B cell (primary cell): Measurements from ENCODE around the gene ST6GALNAC3. TPM values are rescaled to one million over a fixed set of nuclear protein-coding genes. Genes with fewer than 3 reads are reported as not detected.

Experiments used
- ATAC-seq: fragments of 200-7000 bp; cut with Tn5 transposase; one replicate; pipeline ENCODE4 v1.10.0; 2021; ENCODE audit warnings: low read depth, mild to moderate bottlenecking, moderate number of reproducible peaks, moderate library complexity
- CTCF ChIA-PET: fragments of 350-600 bp; sonication (Branson Sonifier 250); formaldehyde crosslinking; loops from one replicate; lab custom pipeline; 2021; ENCODE audit warnings: antibody characterized with exemption, inconsistent platforms; lab: Charles Lee
- POLR2A ChIA-PET: fragments of 350-600 bp; sonication (Branson Sonifier 250); formaldehyde crosslinking; loops from one replicate; lab custom pipeline; 2021; ENCODE audit warnings: antibody characterized with exemption; lab: Charles Lee
- DNase-seq: peaks from one replicate; pipeline ENCODE4 v3.0.0; 2013
- H2AFZ ChIP-seq: 2 replicates; pipeline ENCODE4 v1.6.1; 2012; ENCODE audit warnings: mild to moderate bottlenecking, low read depth, low read length; ENCODE audit not compliant: insufficient read depth, poor library complexity, severe bottlenecking
- H3K27ac ChIP-seq, 2 donors: 1 replicate in 1 of 2; 2 replicates in 1 of 2; pipeline ENCODE4 v1.5.1; 2012 to 2013; ENCODE audit warnings: low read length in 2 of 2, mild to moderate bottlenecking in 2 of 2, moderate library complexity in 1 of 2
- H3K27me3 ChIP-seq, 4 experiments: fragments of 200-600 bp in 1 of 4; sonication (generic) in 1 of 4; replicated peaks in 1 of 4; 1 replicate in 2 of 4; 2 replicates in 2 of 4; pipeline versions ENCODE4 v1.6.1 to v1.7.0; 2013 to 2016; ENCODE audit warnings: low read length in 3 of 4, mild to moderate bottlenecking in 2 of 4, mixed read lengths in 1 of 4, moderate library complexity in 1 of 4; ENCODE audit not compliant: insufficient read depth in 4 of 4, control insufficient read depth in 3 of 4; ENCODE audit errors: control extremely low read depth in 1 of 4
- H3K36me3 ChIP-seq, 2 experiments: replicated peaks in 1 of 2; 1 replicate in 1 of 2; 2 replicates in 1 of 2; pipeline versions ENCODE4 v1.6.1 to v1.7.1; 2013; ENCODE audit warnings: low read length in 1 of 2; ENCODE audit not compliant: insufficient read depth in 2 of 2, control insufficient read depth in 1 of 2; ENCODE audit errors: control extremely low read depth in 1 of 2, extremely low read depth in 1 of 2
- H3K4me1 ChIP-seq, 2 donors: fragments of 200-600 bp in 1 of 2; sonication (generic) in 1 of 2; 1 replicate in 1 of 2; 2 replicates in 1 of 2; pipeline versions ENCODE4 v1.5.1 to v1.6.1; 2013 to 2017; ENCODE audit warnings: low read length in 2 of 2; ENCODE audit not compliant: control insufficient read depth in 2 of 2, insufficient read depth in 2 of 2
- H3K4me2 ChIP-seq: replicated peaks from 2 replicates; pipeline ENCODE3; 2012; ENCODE audit warnings: mild to moderate bottlenecking, low read depth, low read length; ENCODE audit not compliant: poor library complexity, severe bottlenecking
- H3K4me3 ChIP-seq, 5 experiments: fragments of 200-600 bp in 1 of 5; sonication (generic) in 1 of 5; 1 replicate in 3 of 5; 2 replicates in 2 of 5; pipeline versions ENCODE4 v1.5.1 to v1.7.0; 2011 to 2016; ENCODE audit warnings: low read length in 4 of 5, mild to moderate bottlenecking in 4 of 5, low read depth in 2 of 5, control low read depth in 1 of 5, moderate library complexity in 1 of 5; ENCODE audit not compliant: insufficient read depth in 1 of 5; ENCODE audit errors: control extremely low read depth in 1 of 5, extremely low read depth in 1 of 5
- H3K79me2 ChIP-seq: fragments of 200-600 bp; sonication (generic); one replicate; pipeline ENCODE4 v1.6.0; 2016; ENCODE audit warnings: low read length; ENCODE audit not compliant: control insufficient read depth, insufficient read depth
- H3K9ac ChIP-seq: fragments of 200-600 bp; sonication (generic); 2 replicates; pipeline ENCODE4 v1.6.1; 2017; ENCODE audit warnings: mild to moderate bottlenecking, low read length, moderate library complexity
- H3K9me3 ChIP-seq, 3 donors: one replicate each; pipeline versions ENCODE4 v1.6.1 to v1.7.1; 2013; ENCODE audit warnings: low read length in 2 of 3; ENCODE audit not compliant: control insufficient read depth in 2 of 3, insufficient read depth in 1 of 3; ENCODE audit errors: control extremely low read depth in 1 of 3
- H4K20me1 ChIP-seq: 2 replicates; pipeline ENCODE4 v1.6.0; 2012; ENCODE audit warnings: mild to moderate bottlenecking, low read length; ENCODE audit not compliant: insufficient read depth, control insufficient read depth, poor library complexity, severe bottlenecking
- H3K27ac Mint-ChIP-seq: one replicate; pipeline ENCODE4 v1.8.0; 2021; ENCODE audit warnings: mixed read lengths
- H3K27me3 Mint-ChIP-seq: one replicate; pipeline ENCODE4 v1.8.0; 2021; ENCODE audit warnings: mixed read lengths
- H3K4me1 Mint-ChIP-seq: one replicate; pipeline ENCODE4 v1.8.0; 2021; ENCODE audit warnings: mixed read lengths
- H3K4me3 Mint-ChIP-seq: one replicate; pipeline ENCODE4 v1.8.0; 2021; ENCODE audit warnings: mixed read lengths
- H3K9me3 Mint-ChIP-seq: one replicate; pipeline ENCODE4 v1.8.0; 2022; ENCODE audit warnings: mixed read lengths; ENCODE audit not compliant: insufficient read depth
- EZH2 ChIP-seq: IDR thresholded peaks from 2 replicates; pipeline ENCODE4 v1.6.1; 2012; ENCODE audit warnings: borderline replicate concordance, low read depth, mild to moderate bottlenecking, moderate library complexity, low read length; ENCODE audit not compliant: insufficient read depth, poor library complexity, severe bottlenecking
- WGBS: methylation state at CpG from one replicate; pipeline ENCODE4 v1.1.5; 2013; ENCODE audit warnings: missing lambda C conversion rate; ENCODE audit not compliant: insufficient coverage; 5-methylcytosine and 5-hydroxymethylcytosine counted together
- intact Hi-C: fragments of 100-400 bp; cut with micrococcal nuclease; formaldehyde crosslinking; loops from one replicate; pipeline ENCODE4 v1.10.0; 2022
- polyA plus RNA-seq: library from polyadenylated mRNA; depleted of rRNA; stranded (reverse); fragments of >200 nt; gene quantifications from 2 replicates; pipeline ENCODE4 v1.2.3, GENCODE V29; 2012
- total RNA-seq, 2 donors: library from RNA; stranded (reverse); fragments of 120-200 nt in 1 of 2; gene quantifications; 1 replicate in 1 of 2; 2 replicates in 1 of 2; pipeline versions ENCODE4 v1.2.3 to v1.2.4, GENCODE V29; 2013 to 2022
- TF ChIP-seq, protein P1 (sequence below): fragments of 200-600 bp; IDR thresholded peaks from one replicate; pipeline ENCODE4 v1.8.0; 2022; ENCODE audit warnings: antibody characterized with exemption, mild to moderate bottlenecking

Gene ST6GALNAC3
- total and polyA plus RNA-seq, 2 donors (not counting 1 experiment from before 2014, with no cell fraction given) = 3.0 to 17.3 TPM

DNA sequence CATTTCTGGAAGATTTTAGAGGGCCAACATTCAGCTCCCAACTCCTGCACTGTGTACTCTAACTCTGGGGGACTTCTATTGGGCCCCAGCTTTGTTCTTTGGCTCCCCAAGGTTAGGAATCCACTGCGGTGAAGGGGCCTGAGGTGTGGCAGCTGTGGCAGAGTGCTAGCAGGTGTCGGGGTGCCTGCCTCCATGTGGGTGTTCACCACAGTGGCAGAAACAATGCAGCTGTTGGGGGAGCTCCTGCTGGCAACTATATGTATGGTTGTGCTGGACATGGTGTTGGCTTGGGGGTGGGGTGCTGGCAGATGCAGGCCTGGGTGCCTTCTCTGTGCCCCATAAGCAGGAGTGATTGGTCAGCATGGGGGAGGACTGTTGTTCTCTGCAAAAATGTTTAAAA lies 95.5 kb downstream of the ST6GALNAC3 start:
- CTCF ChIA-PET = interaction anchor here (0.6 to 1.1 kb wide), 3 partner anchors 10 to 23 kb away, joined by 3 to 4 read pairs (median 3); no protein-coding TSS in a partner anchor
- POLR2A ChIA-PET = no interaction called here
- no peak overlapping the region for H3K4me3 ChIP-seq
- H3K79me2 ChIP-seq = peaks cover 8% of the 10 kb centered on the region
- no peak overlapping the region for H3K4me2 ChIP-seq
- no peak overlapping the region for H2AFZ ChIP-seq
- Mint-ChIP-seq H3K4me1 (peaks cover 12% of the 10 kb centered on the region), H3K9me3 (peaks cover 9% of the 10 kb centered on the region), H3K27ac (no peak overlapping the region), H3K4me3 (no peak overlapping the region), H3K27me3 (peaks cover 10% of the 10 kb centered on the region)
- no peak for ATAC-seq
- no peaks in the 10 kb centered on the region for H3K4me1 ChIP-seq
- H3K27ac ChIP-seq = no peak overlapping the region
- intact Hi-C loops = no loop called here
- H3K27me3 ChIP-seq = no peaks in the 10 kb centered on the region
- no peak for TF ChIP-seq EZH2
- TF ChIP-seq, protein P1, sequence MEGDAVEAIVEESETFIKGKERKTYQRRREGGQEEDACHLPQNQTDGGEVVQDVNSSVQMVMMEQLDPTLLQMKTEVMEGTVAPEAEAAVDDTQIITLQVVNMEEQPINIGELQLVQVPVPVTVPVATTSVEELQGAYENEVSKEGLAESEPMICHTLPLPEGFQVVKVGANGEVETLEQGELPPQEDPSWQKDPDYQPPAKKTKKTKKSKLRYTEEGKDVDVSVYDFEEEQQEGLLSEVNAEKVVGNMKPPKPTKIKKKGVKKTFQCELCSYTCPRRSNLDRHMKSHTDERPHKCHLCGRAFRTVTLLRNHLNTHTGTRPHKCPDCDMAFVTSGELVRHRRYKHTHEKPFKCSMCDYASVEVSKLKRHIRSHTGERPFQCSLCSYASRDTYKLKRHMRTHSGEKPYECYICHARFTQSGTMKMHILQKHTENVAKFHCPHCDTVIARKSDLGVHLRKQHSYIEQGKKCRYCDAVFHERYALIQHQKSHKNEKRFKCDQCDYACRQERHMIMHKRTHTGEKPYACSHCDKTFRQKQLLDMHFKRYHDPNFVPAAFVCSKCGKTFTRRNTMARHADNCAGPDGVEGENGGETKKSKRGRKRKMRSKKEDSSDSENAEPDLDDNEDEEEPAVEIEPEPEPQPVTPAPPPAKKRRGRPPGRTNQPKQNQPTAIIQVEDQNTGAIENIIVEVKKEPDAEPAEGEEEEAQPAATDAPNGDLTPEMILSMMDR = no peak
- no peak overlapping the region for H3K9ac ChIP-seq
- no peak for DNase-seq
- 77% methylated on average over 2 of the region's 2 CpGs for WGBS
- no peaks in the 10 kb centered on the region for H4K20me1 ChIP-seq
- H3K9me3 ChIP-seq = peaks cover 0 to 7% (median 0%) of the 10 kb centered on the region in 3 donors
- no peaks in the 10 kb centered on the region for H3K36me3 ChIP-seq

DNA sequence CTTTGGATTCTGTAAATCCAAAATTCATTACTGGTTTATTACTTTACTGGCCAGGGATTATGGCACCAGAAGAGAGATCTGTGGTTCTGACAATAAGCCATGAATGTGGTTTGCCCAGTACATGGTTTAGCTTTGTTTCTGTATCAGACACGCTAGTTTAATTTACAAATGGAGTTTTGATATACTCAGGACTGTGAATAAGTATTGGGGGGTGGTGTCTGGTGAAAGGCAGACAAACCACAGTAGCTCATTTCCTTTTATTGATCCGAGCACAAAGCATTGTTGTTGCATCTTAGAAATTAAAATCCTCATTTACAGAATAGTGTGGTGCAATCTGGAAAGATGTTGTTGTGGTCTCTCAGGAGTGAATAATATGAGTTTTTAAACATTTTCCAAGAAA lies 96.0 kb downstream of the ST6GALNAC3 start:
- Histone ChIP-seq H3K79me2 (peaks cover 8% of the 10 kb centered on the region), H3K9me3 (peaks cover 0 to 4% (median 0%) of the 10 kb centered on the region in 3 donors), H3K4me1 (no peaks in the 10 kb centered on the region), H3K4me2 (no peak overlapping the region), H3K27ac (no peak overlapping the region), H3K9ac (no peak overlapping the region), H3K4me3 (no peak overlapping the region), H3K27me3 (no peaks in the 10 kb centered on the region), H3K36me3 (no peaks in the 10 kb centered on the region), H4K20me1 (no peaks in the 10 kb centered on the region), H2AFZ (no peak overlapping the region)
- Mint-ChIP-seq H3K27me3 (peaks cover 10% of the 10 kb centered on the region), H3K9me3 (peaks cover 9% of the 10 kb centered on the region), H3K4me3 (no peak overlapping the region), H3K27ac (no peak overlapping the region), H3K4me1 (peaks cover 12% of the 10 kb centered on the region)
- DNase-seq (no peak), ATAC-seq (no peak)
- ChIA-PET POLR2A (no interaction called here), CTCF (interaction anchor here (1.1 kb wide), 1 partner anchor 11 kb away, joined by 3 read pairs; no protein-coding TSS in a partner anchor)
- intact Hi-C loops = no loop called here
- 100% methylated on average over 1 of the region's 2 CpGs for WGBS
- TF ChIP-seq EZH2 = no peak
- TF ChIP-seq, protein P1 = no peak
